OCI-LY3 (cell line): ENCODE data around the gene KRT74.

Source experiments
- CTCF ChIP-seq: fragments of 200-600, 300-600 bp; sonication (generic); IDR thresholded peaks from 2 replicates; pipeline ENCODE4 v1.5.1; 2014; ENCODE audit warnings: antibody characterized with exemption, low read length, low read depth
- EZH2phosphoT487 ChIP-seq: fragments of 200-600 bp; shearing (Covaris generic); IDR thresholded peaks from 2 replicates; pipeline ENCODE4 v1.6.1; 2018; ENCODE audit warnings: antibody characterized with exemption, mixed run types, low read depth

- TF ChIP-seq CTCF (no peak), EZH2phosphoT487 (no peak)
Observed at GRCh38 chr12:52605542-52605941, 31.9 kb upstream of the KRT74 start.
